GM18511 (cell line): ENCODE results near the gene CACNA2D1.

Experiments used
- ATAC-seq: cut with Tn5 transposase; IDR thresholded peaks from one replicate; pipeline ENCODE4 v1.9.1; 2021; ENCODE audit warnings: mild to moderate bottlenecking, moderate library complexity; ENCODE audit not compliant: unreplicated experiment

CACNA2D1 gene

GRCh38 chr7:82235713-82236112, 207.9 kb downstream of the CACNA2D1 start:
- no peak for ATAC-seq

GRCh38 chr7:82234457-82235049, 209.0 kb downstream of the CACNA2D1 start:
- no peak for ATAC-seq

- ATAC-seq, result no peak
These were observed 212.6 kb downstream of the CACNA2D1 start for GRCh38 chr7:82230811-82231581.

GRCh38 chr7:82229164-82229563, 214.4 kb downstream of the CACNA2D1 start:
- no peak for ATAC-seq

- no peak for ATAC-seq
These were observed 217.4 kb downstream of the CACNA2D1 start for GRCh38 chr7:82226191-82226590.

- no peak for ATAC-seq
These were observed 219.0 kb downstream of the CACNA2D1 start for GRCh38 chr7:82224529-82224928.

GRCh38 chr7:82223580-82223979, 220.0 kb downstream of the CACNA2D1 start:
- no peak for ATAC-seq

GRCh38 chr7:82221152-82221674, 222.4 kb downstream of the CACNA2D1 start:
- no peak for ATAC-seq

GRCh38 chr7:82212466-82212865, 231.1 kb downstream of the CACNA2D1 start:
- no peak for ATAC-seq

GRCh38 chr7:82211333-82211732, 232.2 kb downstream of the CACNA2D1 start:
- no peak for ATAC-seq

GRCh38 chr7:82210416-82211184, 233.0 kb downstream of the CACNA2D1 start:
- no peak for ATAC-seq

GRCh38 chr7:82209179-82209747, 234.3 kb downstream of the CACNA2D1 start:
- no peak for ATAC-seq

- ATAC-seq, result no peak
These were observed 238.9 kb downstream of the CACNA2D1 start for GRCh38 chr7:82204694-82205093.

GRCh38 chr7:82202965-82203364, 240.6 kb downstream of the CACNA2D1 start:
- no peak for ATAC-seq

- no peak for ATAC-seq
These were observed 241.5 kb downstream of the CACNA2D1 start for GRCh38 chr7:82202107-82202506.

- ATAC-seq, result no peak
These were observed 243.0 kb downstream of the CACNA2D1 start for GRCh38 chr7:82200601-82201000.

- ATAC-seq, result no peak
These were observed 249.4 kb downstream of the CACNA2D1 start for GRCh38 chr7:82194016-82194643.

- ATAC-seq, result no peak
These were observed 254.9 kb downstream of the CACNA2D1 start for GRCh38 chr7:82188636-82189035.

- no peak for ATAC-seq
These were observed 258.1 kb downstream of the CACNA2D1 start for GRCh38 chr7:82185443-82185842.

GRCh38 chr7:82183634-82184033, 259.9 kb downstream of the CACNA2D1 start:
- ATAC-seq, result no peak

GRCh38 chr7:82179311-82179710, 264.3 kb downstream of the CACNA2D1 start:
- no peak for ATAC-seq
